ENCODE measurements around the gene CFAP90. TPM values are rescaled to one million over a fixed set of nuclear protein-coding genes. Genes with fewer than 3 reads are reported as not detected.

Gene CFAP90
- total RNA-seq, 1 donor from 2014 or later, result 5.3 TPM

GRCh38 chr5:7855611-7856010 is 4.7 kb upstream of the CFAP90 start:
- TF ChIP-seq, protein P1, sequence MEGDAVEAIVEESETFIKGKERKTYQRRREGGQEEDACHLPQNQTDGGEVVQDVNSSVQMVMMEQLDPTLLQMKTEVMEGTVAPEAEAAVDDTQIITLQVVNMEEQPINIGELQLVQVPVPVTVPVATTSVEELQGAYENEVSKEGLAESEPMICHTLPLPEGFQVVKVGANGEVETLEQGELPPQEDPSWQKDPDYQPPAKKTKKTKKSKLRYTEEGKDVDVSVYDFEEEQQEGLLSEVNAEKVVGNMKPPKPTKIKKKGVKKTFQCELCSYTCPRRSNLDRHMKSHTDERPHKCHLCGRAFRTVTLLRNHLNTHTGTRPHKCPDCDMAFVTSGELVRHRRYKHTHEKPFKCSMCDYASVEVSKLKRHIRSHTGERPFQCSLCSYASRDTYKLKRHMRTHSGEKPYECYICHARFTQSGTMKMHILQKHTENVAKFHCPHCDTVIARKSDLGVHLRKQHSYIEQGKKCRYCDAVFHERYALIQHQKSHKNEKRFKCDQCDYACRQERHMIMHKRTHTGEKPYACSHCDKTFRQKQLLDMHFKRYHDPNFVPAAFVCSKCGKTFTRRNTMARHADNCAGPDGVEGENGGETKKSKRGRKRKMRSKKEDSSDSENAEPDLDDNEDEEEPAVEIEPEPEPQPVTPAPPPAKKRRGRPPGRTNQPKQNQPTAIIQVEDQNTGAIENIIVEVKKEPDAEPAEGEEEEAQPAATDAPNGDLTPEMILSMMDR (conservative IDR thresholded peaks at IDR 0.05), result no peak
- Mint-ChIP-seq H3K27me3 (no peaks in the 10 kb centered on the region), H3K4me1 (ENCODE audit: unreplicated experiment) (peaks cover 27% of the 10 kb centered on the region), H3K4me3 (no peak overlapping the region), H3K36me3 (peaks cover 6% of the 10 kb centered on the region), H3K9me3 (peaks cover 14% of the 10 kb centered on the region), H3K27ac (no peak overlapping the region)
- no peak for DNase-seq (ENCODE audit: extremely low spot score, unreplicated experiment)

DNA sequence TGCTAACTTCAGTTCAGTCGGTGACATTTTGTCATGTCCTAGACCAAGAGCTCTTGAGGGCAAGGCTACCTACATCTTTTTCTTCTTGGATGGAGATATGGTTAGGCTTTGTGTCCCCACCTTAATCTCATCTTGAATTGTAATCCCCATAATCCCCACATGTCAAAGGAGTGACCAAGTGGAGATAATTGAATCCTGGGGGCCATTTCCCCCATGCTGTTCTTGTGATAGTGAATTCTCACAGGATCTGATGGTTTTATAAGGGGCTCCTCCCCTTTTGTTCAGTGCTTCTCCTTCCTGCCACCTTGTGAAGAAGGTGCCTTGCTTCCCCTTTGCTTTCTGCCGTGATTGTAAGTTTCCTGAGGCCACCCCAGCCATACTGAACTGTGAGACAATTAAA is 2.1 kb upstream of the CFAP90 start:
- Mint-ChIP-seq H3K4me3 (no peak overlapping the region), H3K27me3 (peaks cover 10% of the 10 kb centered on the region), H3K9me3 (peaks cover 14% of the 10 kb centered on the region), H3K27ac (no peak overlapping the region), H3K4me1 (ENCODE audit: unreplicated experiment) (peaks cover 21% of the 10 kb centered on the region), H3K36me3 (no peaks in the 10 kb centered on the region)
- DNase-seq (ENCODE audit: extremely low spot score, unreplicated experiment), result no peak
- TF ChIP-seq, protein P1 (conservative IDR thresholded peaks at IDR 0.05), result no peak

- no peak for DNase-seq (ENCODE audit: extremely low spot score, unreplicated experiment)
- Mint-ChIP-seq H3K36me3 (no peaks in the 10 kb centered on the region), H3K4me1 (ENCODE audit: unreplicated experiment) (peaks cover 16% of the 10 kb centered on the region), H3K9me3 (peaks cover 14% of the 10 kb centered on the region), H3K4me3 (peak overlapping the region; percentile 91), H3K27me3 (peaks cover 10% of the 10 kb centered on the region), H3K27ac (no peak overlapping the region)
- TF ChIP-seq, protein P1 (conservative IDR thresholded peaks at IDR 0.05), result no peak
Measured at GRCh38 chr5:7852542-7852941, 1.6 kb upstream of the CFAP90 start.

GRCh38 chr5:7851617-7852289 is 820 bp upstream of the CFAP90 start:
- DNase-seq (ENCODE audit: extremely low spot score, unreplicated experiment), result no peak
- Mint-ChIP-seq H3K36me3 (no peaks in the 10 kb centered on the region), H3K4me1 (ENCODE audit: unreplicated experiment) (peaks cover 12% of the 10 kb centered on the region), H3K27ac (no peak overlapping the region), H3K27me3 (peaks cover 10% of the 10 kb centered on the region), H3K4me3 (peak overlapping the region; percentile 91), H3K9me3 (peaks cover 14% of the 10 kb centered on the region)
- TF ChIP-seq, protein P1 (conservative IDR thresholded peaks at IDR 0.05), result no peak

DNA sequence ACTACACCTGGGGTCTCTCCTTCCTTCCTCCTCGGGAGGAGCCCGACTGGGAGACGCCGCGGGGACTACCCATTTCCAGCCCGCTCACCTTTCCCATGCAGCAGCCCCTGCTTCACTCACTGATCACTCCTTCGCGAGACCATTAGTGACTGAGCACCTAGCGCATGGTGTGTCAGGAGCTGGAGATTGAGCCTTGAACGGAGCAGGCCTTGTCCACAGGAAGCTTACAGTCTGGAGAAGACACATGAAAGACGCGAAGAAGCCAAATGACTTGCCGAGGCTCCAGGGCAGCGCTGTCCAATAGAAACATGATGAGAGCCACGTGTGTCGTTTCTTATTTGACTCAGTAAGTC is 283 bp upstream of the CFAP90 start:
- DNase-seq (ENCODE audit: extremely low spot score, unreplicated experiment), result no peak
- H3K4me1 Mint-ChIP-seq (ENCODE audit: unreplicated experiment), result peaks cover 10% of the 10 kb centered on the region
- peak overlapping the region; percentile 91 for H3K4me3 Mint-ChIP-seq
- TF ChIP-seq, protein P1 (conservative IDR thresholded peaks at IDR 0.05), result peak; percentile 4
- peaks cover 14% of the 10 kb centered on the region for H3K9me3 Mint-ChIP-seq
- no peaks in the 10 kb centered on the region for H3K36me3 Mint-ChIP-seq
- peak overlapping the region; percentile 55 for H3K27ac Mint-ChIP-seq
- peaks cover 10% of the 10 kb centered on the region for H3K27me3 Mint-ChIP-seq
